ENCODE results near the gene RAD51AP1.

RAD51AP1 gene

GRCh38 chr12:4556735-4557530 lies 18.2 kb downstream of the RAD51AP1 start:
- no peak for TF ChIP-seq CTCF (IDR thresholded peaks at IDR 0.05)

GRCh38 chr12:4557586-4557985 lies 18.9 kb downstream of the RAD51AP1 start:
- no peak for TF ChIP-seq CTCF (IDR thresholded peaks at IDR 0.05)

GRCh38 chr12:4558171-4558570 lies 19.5 kb downstream of the RAD51AP1 start:
- no peak for TF ChIP-seq CTCF (IDR thresholded peaks at IDR 0.05)

GRCh38 chr12:4562034-4562657 lies 23.5 kb downstream of the RAD51AP1 start, which contains the start of gene DYRK4:
TSS of gene DYRK4 (plus strand) at chr12:4562208. CDS start at chr12:4562246, 38 bp downstream.
- TF ChIP-seq CTCF (IDR thresholded peaks at IDR 0.05) = no peak

- no peak for TF ChIP-seq CTCF (IDR thresholded peaks at IDR 0.05)
These were observed 24.6 kb downstream of the RAD51AP1 start for GRCh38 chr12:4563336-4563735.

- no peak for TF ChIP-seq CTCF (IDR thresholded peaks at IDR 0.05)
These were observed 26.1 kb downstream of the RAD51AP1 start for GRCh38 chr12:4564818-4565217.

GRCh38 chr12:4566474-4566873 lies 27.8 kb downstream of the RAD51AP1 start:
- no peak for TF ChIP-seq CTCF (IDR thresholded peaks at IDR 0.05)

Data from LNCAP (cell line).